Astrocyte (in vitro differentiated cells and primary cell): ENCODE measurements around the gene FNDC8. TPM values are rescaled to one million over a fixed set of nuclear protein-coding genes. Genes with fewer than 3 reads are reported as not detected.

ENCODE experiments used
- DNase-seq: peaks from one replicate; pipeline ENCODE4 v3.0.0-alpha.2; 2010; ENCODE audit warnings: low read depth
- FAIRE-seq: peaks from 2 replicates; lab custom pipeline; 2011; peaks lifted over from hg19 to GRCh38; lab: Jason Lieb, UNC
- H2AFZ ChIP-seq: 2 replicates; pipeline ENCODE4 v1.6.0; 2012; ENCODE audit warnings: low read depth, low read length, inconsistent platforms
- H3K27ac ChIP-seq: 2 replicates; pipeline ENCODE4 v1.5.1; 2011; ENCODE audit warnings: low read depth, low read length, inconsistent platforms
- H3K27me3 ChIP-seq: 2 replicates; pipeline ENCODE4 v1.6.0; 2011; ENCODE audit warnings: low read length, inconsistent platforms; ENCODE audit not compliant: insufficient read depth
- H3K36me3 ChIP-seq: 2 replicates; pipeline ENCODE4 v1.5.1; 2011; ENCODE audit warnings: low read length, inconsistent platforms; ENCODE audit not compliant: insufficient read depth
- H3K4me1 ChIP-seq: 2 replicates; pipeline ENCODE4 v1.5.1; 2011; ENCODE audit warnings: low read length, inconsistent platforms; ENCODE audit not compliant: insufficient read depth
- H3K4me2 ChIP-seq: 2 replicates; pipeline ENCODE4 v1.6.0; 2012; ENCODE audit warnings: low read length, inconsistent platforms
- H3K4me3 ChIP-seq: 2 replicates; pipeline ENCODE4 v1.5.1; 2011; ENCODE audit warnings: low read depth, mild to moderate bottlenecking, low read length, inconsistent platforms; ENCODE audit not compliant: insufficient read depth
- H3K79me2 ChIP-seq: 2 replicates; pipeline ENCODE4 v1.6.0; 2012; ENCODE audit warnings: mild to moderate bottlenecking, low read length, inconsistent platforms; ENCODE audit not compliant: insufficient read depth
- H3K9ac ChIP-seq: 2 replicates; pipeline ENCODE4 v1.6.0; 2012; ENCODE audit warnings: mild to moderate bottlenecking, low read length, inconsistent platforms
- H3K9me3 ChIP-seq: 2 replicates; pipeline ENCODE4 v1.5.1; 2012; ENCODE audit warnings: low read depth, mild to moderate bottlenecking, low read length, inconsistent platforms; ENCODE audit not compliant: insufficient read depth
- H4K20me1 ChIP-seq: 2 replicates; pipeline ENCODE4 v1.6.0; 2012; ENCODE audit warnings: low read length, inconsistent platforms; ENCODE audit not compliant: insufficient read depth
- H3K27ac Mint-ChIP-seq: one replicate; pipeline ENCODE4 v1.8.0; 2021; ENCODE audit warnings: mild to moderate bottlenecking, mixed read lengths; ENCODE audit not compliant: unreplicated experiment
- H3K27me3 Mint-ChIP-seq: one replicate; pipeline ENCODE4 v1.8.0; 2021; ENCODE audit warnings: low read depth, mixed read lengths; ENCODE audit not compliant: unreplicated experiment
- H3K36me3 Mint-ChIP-seq: one replicate; pipeline ENCODE4 v1.8.0; 2021; ENCODE audit warnings: low read depth, mixed read lengths; ENCODE audit not compliant: unreplicated experiment
- H3K4me1 Mint-ChIP-seq: one replicate; pipeline ENCODE4 v1.8.0; 2021; ENCODE audit warnings: low read depth, mixed read lengths; ENCODE audit not compliant: unreplicated experiment
- H3K4me3 Mint-ChIP-seq: one replicate; pipeline ENCODE4 v1.8.0; 2021; ENCODE audit warnings: mild to moderate bottlenecking, moderate library complexity, mixed read lengths; ENCODE audit not compliant: unreplicated experiment
- H3K9me3 Mint-ChIP-seq: one replicate; pipeline ENCODE4 v1.8.0; 2021; ENCODE audit warnings: mild to moderate bottlenecking, mixed read lengths; ENCODE audit not compliant: unreplicated experiment
- CTCF ChIP-seq: IDR thresholded peaks from 2 replicates; pipeline ENCODE4 v1.5.1; 2011; ENCODE audit warnings: low read depth, mild to moderate bottlenecking, inconsistent platforms, low read length, moderate library complexity; ENCODE audit not compliant: insufficient read depth
- EZH2 ChIP-seq: IDR thresholded peaks from 2 replicates; pipeline ENCODE4 v1.6.1; 2012; ENCODE audit warnings: mild to moderate bottlenecking, low read length, inconsistent platforms; ENCODE audit not compliant: insufficient read depth
- total RNA-seq: library from RNA; stranded (reverse); gene quantifications from 2 replicates; pipeline ENCODE4 v1.2.1, GENCODE V29; 2021

FNDC8 gene
- total RNA-seq, 1 donor from 2014 or later: not detected

DNA sequence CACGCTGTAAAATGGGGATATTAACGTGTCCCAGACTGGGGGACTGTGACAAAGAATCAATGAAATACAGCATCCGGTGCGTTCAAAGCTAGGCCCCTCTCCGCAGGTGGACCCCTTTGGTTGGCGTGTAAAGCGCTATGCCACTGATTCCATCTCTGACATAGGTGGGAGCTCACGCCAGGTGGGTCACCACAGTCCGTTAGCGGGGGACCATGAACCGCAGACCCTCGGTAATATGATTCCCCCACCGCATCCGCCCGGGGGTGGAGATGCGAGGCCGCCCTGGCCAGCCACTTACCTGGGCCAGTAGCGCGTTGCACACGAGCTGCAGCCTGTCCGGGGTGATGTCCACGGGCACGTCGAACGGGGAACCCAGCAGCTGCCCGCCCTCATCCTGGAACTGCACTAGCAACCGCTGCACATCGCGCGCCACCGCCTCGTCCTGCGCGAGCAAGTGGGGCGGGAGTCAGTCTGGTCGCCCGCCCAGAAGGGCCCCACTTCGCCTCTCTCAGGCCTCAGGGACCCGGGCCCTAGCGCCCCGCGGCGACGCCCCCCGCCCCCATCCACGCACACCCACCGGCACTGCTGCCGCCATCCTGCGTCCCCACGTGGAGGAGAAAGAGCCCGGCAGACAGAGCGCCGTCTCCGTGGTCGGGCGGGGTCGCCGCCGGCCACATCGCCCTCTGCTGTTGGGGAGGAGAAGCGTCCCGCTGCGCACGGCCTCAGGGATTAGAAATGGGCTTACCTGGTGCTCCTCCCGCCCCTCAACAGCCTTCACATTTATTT, 20.5 kb downstream of the FNDC8 start, which contains the start of gene NLE1:
Gene NLE1, minus strand, starts transcription at position 623 of the 786 bp plus-strand sequence. Its CDS starts 28 bp downstream, at position 595.
- Mint-ChIP-seq H3K27ac (peak within 1 kb of the TSS; percentile 62), H3K4me3 (peak within 1 kb of the TSS; percentile 91), H3K27me3 (peaks cover 9% of the 10 kb centered on the region), H3K36me3 (no peaks in the 10 kb centered on the region), H3K4me1 (no peaks in the 10 kb centered on the region), H3K9me3 (peaks cover 2% of the 10 kb centered on the region)
- H3K4me2 ChIP-seq: peak within 1 kb of the TSS; percentile 99
- peaks cover 4% of the 10 kb centered on the region for H3K27me3 ChIP-seq
- no peaks in the 10 kb centered on the region for H3K9me3 ChIP-seq
- peak; percentile 66 for DNase-seq
- peak within 1 kb of the TSS; percentile 45 for H3K27ac ChIP-seq
- FAIRE-seq: no peak
- H3K4me1 ChIP-seq: peaks cover 8% of the 10 kb centered on the region
- H4K20me1 ChIP-seq: peaks cover 12% of the 10 kb centered on the region
- peaks cover 16% of the 10 kb centered on the region for H3K36me3 ChIP-seq
- peak within 1 kb of the TSS; percentile 100 for H3K4me3 ChIP-seq
- no peak for TF ChIP-seq EZH2
- peak; percentile 75 for TF ChIP-seq CTCF
- H3K9ac ChIP-seq: peak within 1 kb of the TSS; percentile 93
- peaks cover 27% of the 10 kb centered on the region for H3K79me2 ChIP-seq
- H2AFZ ChIP-seq: peak within 1 kb of the TSS; percentile 99

DNA sequence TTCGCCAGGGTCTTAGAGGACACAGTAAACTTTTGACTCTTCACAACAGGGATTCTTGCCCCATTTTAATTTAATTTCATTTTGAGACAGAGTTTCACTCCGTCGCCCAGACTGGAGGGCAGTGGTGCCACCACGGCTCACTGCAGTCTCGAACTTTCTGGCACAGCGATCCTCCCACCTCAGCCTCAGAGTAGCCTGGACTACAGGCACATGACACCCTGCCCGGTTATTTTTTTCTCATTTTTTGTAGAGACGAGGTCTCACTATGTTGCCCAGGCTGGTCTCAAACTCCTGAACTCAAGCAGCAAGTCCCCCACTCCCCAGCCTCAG, 21.0 kb downstream of the FNDC8 start:
- H3K4me3 Mint-ChIP-seq: peak overlapping the region; percentile 91
- no peak overlapping the region for H2AFZ ChIP-seq
- H3K36me3 ChIP-seq: peaks cover 15% of the 10 kb centered on the region
- H3K4me2 ChIP-seq: peak overlapping the region; percentile 99
- peaks cover 8% of the 10 kb centered on the region for H3K4me1 ChIP-seq
- H3K36me3 Mint-ChIP-seq: no peaks in the 10 kb centered on the region
- peak overlapping the region; percentile 93 for H3K9ac ChIP-seq
- H3K27ac Mint-ChIP-seq: peak overlapping the region; percentile 62
- peaks cover 14% of the 10 kb centered on the region for H3K27me3 Mint-ChIP-seq
- FAIRE-seq (no peak), DNase-seq (no peak)
- H3K4me3 ChIP-seq: peak overlapping the region; percentile 100
- peaks cover 12% of the 10 kb centered on the region for H4K20me1 ChIP-seq
- peaks cover 2% of the 10 kb centered on the region for H3K9me3 Mint-ChIP-seq
- H3K9me3 ChIP-seq: no peaks in the 10 kb centered on the region
- no peak for TF ChIP-seq EZH2
- no peak for TF ChIP-seq CTCF
- peaks cover 27% of the 10 kb centered on the region for H3K79me2 ChIP-seq
- peaks cover 2% of the 10 kb centered on the region for H3K4me1 Mint-ChIP-seq
- H3K27ac ChIP-seq: no peak overlapping the region
- H3K27me3 ChIP-seq: peaks cover 8% of the 10 kb centered on the region

DNA sequence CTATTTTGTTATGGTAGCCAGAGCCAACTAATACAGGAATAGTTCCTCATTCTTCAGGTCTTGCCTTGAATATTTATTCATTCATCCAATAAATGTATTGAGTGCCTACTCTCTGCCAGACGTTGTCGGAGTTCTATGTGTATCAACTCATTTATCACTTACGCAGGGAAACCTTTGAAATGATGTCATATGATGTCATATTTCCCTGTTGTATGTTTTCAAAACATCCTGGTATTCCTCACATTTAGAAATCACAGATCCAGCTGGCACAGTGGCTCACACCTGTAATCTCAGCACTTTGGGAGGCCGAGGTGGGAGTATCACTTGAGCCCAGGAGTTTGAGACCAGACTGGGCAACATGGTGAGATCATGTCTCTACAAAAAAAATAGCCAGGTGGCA, 23.4 kb downstream of the FNDC8 start:
- Mint-ChIP-seq H3K27me3 (peaks cover 19% of the 10 kb centered on the region), H3K4me1 (peaks cover 2% of the 10 kb centered on the region), H3K27ac (no peak overlapping the region), H3K4me3 (no peak overlapping the region), H3K36me3 (no peaks in the 10 kb centered on the region), H3K9me3 (peaks cover 2% of the 10 kb centered on the region)
- Histone ChIP-seq H3K36me3 (no peaks in the 10 kb centered on the region), H3K27me3 (peaks cover 9% of the 10 kb centered on the region), H3K4me1 (peaks cover 8% of the 10 kb centered on the region), H3K79me2 (peaks cover 20% of the 10 kb centered on the region), H3K4me2 (no peak overlapping the region), H3K9me3 (no peaks in the 10 kb centered on the region), H2AFZ (no peak overlapping the region), H4K20me1 (peaks cover 1% of the 10 kb centered on the region), H3K4me3 (no peak overlapping the region), H3K9ac (no peak overlapping the region), H3K27ac (no peak overlapping the region)
- no peak for DNase-seq
- TF ChIP-seq EZH2: no peak
- no peak for TF ChIP-seq CTCF
- no peak for FAIRE-seq
